ENCODE data around the gene PAX5. TPM values are rescaled to one million over a fixed set of nuclear protein-coding genes. Genes with fewer than 3 reads are reported as not detected.

PAX5 gene
- total RNA-seq, 4 donors from 2014 or later, result not detected

- Histone ChIP-seq H3K36me3 (no peaks in the 10 kb centered on the region), H3K27me3 (peaks cover 22 to 100% of the 10 kb centered on the region in 2 donors), H3K27ac (no peak overlapping the region), H3K9me3 (peaks cover 0 to 3% (median 0%) of the 10 kb centered on the region in 4 donors), H3K4me3 (peak overlapping the region; percentile 10 to 50 (median 47)), H3K4me1 (peaks cover 0 to 56% (median 36%) of the 10 kb centered on the region in 4 donors)
- WGBS, 2 donors, result 1 to 3% methylated on average over 9 of the region's 9 CpGs
- TF ChIP-seq EP300 (IDR thresholded peaks at IDR 0.05), result no peak
- TF ChIP-seq POLR2A (IDR thresholded peaks at IDR 0.05), result no peak
- no peak for TF ChIP-seq CTCF (IDR thresholded peaks at IDR 0.05)
- no peak for DNase-seq (ENCODE audit: low spot score in 2 of 2)
Observed at GRCh38 chr9:37025823-37026112, 8.3 kb downstream of the PAX5 start.

- H3K27ac ChIP-seq, result no peak overlapping the region
- H3K36me3 ChIP-seq, result no peaks in the 10 kb centered on the region
- peaks cover 0 to 53% (median 32%) of the 10 kb centered on the region in 4 donors for H3K4me1 ChIP-seq
- DNase-seq (ENCODE audit: low spot score in 2 of 2), result no peak
- H3K27me3 ChIP-seq, result peaks cover 20 to 100% of the 10 kb centered on the region in 2 donors
- peak overlapping the region; percentile 10 to 50 (median 47) for H3K4me3 ChIP-seq
- H3K9me3 ChIP-seq, result peaks cover 0 to 3% (median 0%) of the 10 kb centered on the region in 4 donors
- TF ChIP-seq POLR2A (IDR thresholded peaks at IDR 0.05), result no peak
- TF ChIP-seq EP300 (IDR thresholded peaks at IDR 0.05), result no peak
- TF ChIP-seq CTCF (IDR thresholded peaks at IDR 0.05), result no peak
- 4 to 6% methylated on average over 30 to 36 of the region's 36 CpGs for WGBS, 2 donors
Observed at GRCh38 chr9:37025071-37025822, 8.8 kb downstream of the PAX5 start.

- Histone ChIP-seq H3K4me3 (no peak overlapping the region), H3K27me3 (peaks cover 0 to 76% of the 10 kb centered on the region in 2 donors), H3K4me1 (no peaks in the 10 kb centered on the region), H3K27ac (no peak overlapping the region), H3K36me3 (no peaks in the 10 kb centered on the region), H3K9me3 (no peaks in the 10 kb centered on the region)
- DNase-seq (ENCODE audit: low spot score in 2 of 2), result no peak
- no peak for TF ChIP-seq POLR2A (IDR thresholded peaks at IDR 0.05)
- TF ChIP-seq CTCF (IDR thresholded peaks at IDR 0.05), result no peak
- no peak for TF ChIP-seq EP300 (IDR thresholded peaks at IDR 0.05)
- 79 to 87% methylated on average over 8 of the region's 8 CpGs for WGBS, 2 donors
Observed at GRCh38 chr9:37017546-37017945, 16.5 kb downstream of the PAX5 start.

- 48 to 55% methylated on average over 3 of the region's 3 CpGs for WGBS, 2 donors
- Histone ChIP-seq H3K36me3 (no peaks in the 10 kb centered on the region), H3K4me1 (no peaks in the 10 kb centered on the region), H3K4me3 (no peak overlapping the region), H3K27ac (no peak overlapping the region), H3K27me3 (peaks cover 0 to 87% of the 10 kb centered on the region in 2 donors), H3K9me3 (no peaks in the 10 kb centered on the region)
- DNase-seq (ENCODE audit: low spot score in 2 of 2), result no peak
- TF ChIP-seq EP300 (IDR thresholded peaks at IDR 0.05) (no peak), CTCF (IDR thresholded peaks at IDR 0.05) (no peak), POLR2A (IDR thresholded peaks at IDR 0.05) (no peak)
Observed at GRCh38 chr9:37011530-37011929, 22.5 kb downstream of the PAX5 start.

- H3K27ac ChIP-seq, result no peak overlapping the region
- peaks cover 0 to 87% of the 10 kb centered on the region in 2 donors for H3K27me3 ChIP-seq
- DNase-seq (ENCODE audit: low spot score in 2 of 2), result no peak
Observed at GRCh38 chr9:37010976-37011375, 23.1 kb downstream of the PAX5 start.

More at GRCh38 chr9:37010976-37011375, 23.1 kb downstream of the PAX5 start:
- no peak for TF ChIP-seq EP300 (IDR thresholded peaks at IDR 0.05)
- TF ChIP-seq CTCF (IDR thresholded peaks at IDR 0.05), result no peak
- TF ChIP-seq POLR2A (IDR thresholded peaks at IDR 0.05), result no peak
- Histone ChIP-seq H3K36me3 (no peaks in the 10 kb centered on the region), H3K4me1 (no peaks in the 10 kb centered on the region), H3K4me3 (no peak overlapping the region), H3K9me3 (no peaks in the 10 kb centered on the region)
- 60 to 66% methylated on average over 2 of the region's 2 CpGs for WGBS, 2 donors
